ENCODE results near the gene L1TD1.
A peak's percentile ranks its signal among the peaks of the same experiment; 100 is the strongest.

L1TD1 gene

GRCh38 chr1:62233926-62234450, 39.3 kb downstream of the L1TD1 start:
- Histone ChIP-seq H3K9ac (ENCODE audit: low read length) (no peak overlapping the region), H3K79me2 (ENCODE audit: control insufficient read depth, insufficient read depth, low read length, poor library complexity) (no peaks in the 10 kb centered on the region), H2BK120ac (ENCODE audit: insufficient read depth, low read length, poor library complexity) (no peak overlapping the region), H3K14ac (ENCODE audit: low read length) (peak overlapping the region; percentile 24), H3K23ac (ENCODE audit: low read length) (no peak overlapping the region), H3K27me3 (ENCODE audit: insufficient read depth, low read length) (no peaks in the 10 kb centered on the region), H3K79me1 (ENCODE audit: low read length) (peaks cover 11% of the 10 kb centered on the region), H3K4ac (ENCODE audit: low read depth, low read length) (no peak overlapping the region), H4K91ac (ENCODE audit: low read depth, low read length) (peak overlapping the region; percentile 10), H4K12ac (ENCODE audit: low read depth, low read length) (no peak overlapping the region), H3K9me3 (ENCODE audit: insufficient read depth, low read depth, low read length) (no peaks in the 10 kb centered on the region), H3K36me3 (ENCODE audit: control insufficient read depth in 1 of 2, insufficient read depth in 2 of 2, low read length in 2 of 2) (peaks cover 0 to 2% of the 10 kb centered on the region in 2 experiments), H2BK5ac (ENCODE audit: low read depth, low read length, poor library complexity) (no peak overlapping the region), H2BK12ac (ENCODE audit: low read length) (no peak overlapping the region), H2AK5ac (ENCODE audit: low read length) (no peak overlapping the region), H2AFZ (ENCODE audit: insufficient read depth, low read length, poor library complexity) (no peak overlapping the region), H3K18ac (ENCODE audit: low read length) (peak overlapping the region; percentile 39), H4K8ac (ENCODE audit: low read depth, low read length) (no peak overlapping the region), H3K4me1 (ENCODE audit: control insufficient read depth in 1 of 2, insufficient read depth in 2 of 2, low read length in 2 of 2) (peaks cover 33 to 41% of the 10 kb centered on the region in 2 experiments), H3K27ac (ENCODE audit: low read depth, low read length) (no peak overlapping the region), H3K4me2 (ENCODE audit: low read length) (no peak overlapping the region), H3K4me3 (ENCODE audit: low read depth, low read length) (no peak overlapping the region)
- no CpG with 5 or more reads among the region's 7 CpGs for WGBS (ENCODE audit: extremely low coverage, insufficient coverage, insufficient read length)
- DNase-seq = no peak

- peaks cover 7% of the 10 kb centered on the region for H3K79me1 ChIP-seq (ENCODE audit: low read length)
- no peak overlapping the region for H3K9ac ChIP-seq (ENCODE audit: low read length)
Measured at GRCh38 chr1:62234688-62235087, 40.0 kb downstream of the L1TD1 start.

DNA sequence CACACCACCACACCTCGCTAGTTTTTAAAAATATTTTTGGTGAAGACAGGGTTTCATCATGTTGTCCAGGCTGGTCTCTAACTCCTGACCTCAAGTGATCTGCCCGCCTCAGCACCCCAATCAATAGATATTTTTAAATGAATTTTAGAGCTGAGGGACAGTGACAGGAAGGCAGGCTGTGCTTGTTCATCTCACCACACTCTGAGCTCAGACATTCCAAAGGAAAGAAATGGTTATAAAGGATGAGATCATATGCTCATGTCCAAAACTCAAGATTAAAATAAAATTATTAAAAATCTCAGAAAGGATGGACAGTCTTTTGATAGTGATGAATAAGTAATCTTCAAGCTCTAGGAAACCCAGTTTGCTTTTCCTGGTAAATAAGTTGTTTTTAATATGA, 40.9 kb downstream of the L1TD1 start:
- Histone ChIP-seq H2BK5ac (ENCODE audit: low read depth, low read length, poor library complexity) (no peak overlapping the region), H3K79me2 (ENCODE audit: control insufficient read depth, insufficient read depth, low read length, poor library complexity) (no peaks in the 10 kb centered on the region), H3K18ac (ENCODE audit: low read length) (no peak overlapping the region), H2BK120ac (ENCODE audit: insufficient read depth, low read length, poor library complexity) (no peak overlapping the region), H3K36me3 (ENCODE audit: control insufficient read depth in 1 of 2, insufficient read depth in 2 of 2, low read length in 2 of 2) (peaks cover under 1 to 2% of the 10 kb centered on the region in 2 experiments), H4K12ac (ENCODE audit: low read depth, low read length) (no peak overlapping the region), H4K8ac (ENCODE audit: low read depth, low read length) (no peak overlapping the region), H3K79me1 (ENCODE audit: low read length) (peaks cover 7% of the 10 kb centered on the region), H3K27me3 (ENCODE audit: insufficient read depth, low read length) (no peaks in the 10 kb centered on the region), H4K91ac (ENCODE audit: low read depth, low read length) (no peak overlapping the region), H2AFZ (ENCODE audit: insufficient read depth, low read length, poor library complexity) (no peak overlapping the region), H3K9me3 (ENCODE audit: insufficient read depth, low read depth, low read length) (no peaks in the 10 kb centered on the region), H3K14ac (ENCODE audit: low read length) (no peak overlapping the region), H3K9ac (ENCODE audit: low read length) (no peak overlapping the region), H3K4me1 (ENCODE audit: control insufficient read depth in 1 of 2, insufficient read depth in 2 of 2, low read length in 2 of 2) (peaks cover 23 to 29% of the 10 kb centered on the region in 2 experiments), H3K23ac (ENCODE audit: low read length) (no peak overlapping the region), H2AK5ac (ENCODE audit: low read length) (no peak overlapping the region), H3K27ac (ENCODE audit: low read depth, low read length) (no peak overlapping the region), H3K4ac (ENCODE audit: low read depth, low read length) (no peak overlapping the region), H3K4me2 (ENCODE audit: low read length) (no peak overlapping the region), H3K4me3 (ENCODE audit: low read depth, low read length) (no peak overlapping the region), H2BK12ac (ENCODE audit: low read length) (no peak overlapping the region)
- no CpG with 5 or more reads among the region's 2 CpGs for WGBS (ENCODE audit: extremely low coverage, insufficient coverage, insufficient read length)
- no peak for DNase-seq

More at GRCh38 chr1:62234688-62235087, 40.0 kb downstream of the L1TD1 start:
- Histone ChIP-seq H3K36me3 (ENCODE audit: control insufficient read depth in 1 of 2, insufficient read depth in 2 of 2, low read length in 2 of 2) (peaks cover 0 to 2% of the 10 kb centered on the region in 2 experiments), H2AFZ (ENCODE audit: insufficient read depth, low read length, poor library complexity) (no peak overlapping the region), H4K8ac (ENCODE audit: low read depth, low read length) (no peak overlapping the region), H3K14ac (ENCODE audit: low read length) (no peak overlapping the region), H3K27ac (ENCODE audit: low read depth, low read length) (no peak overlapping the region), H2AK5ac (ENCODE audit: low read length) (no peak overlapping the region), H4K12ac (ENCODE audit: low read depth, low read length) (no peak overlapping the region), H3K4ac (ENCODE audit: low read depth, low read length) (no peak overlapping the region), H2BK5ac (ENCODE audit: low read depth, low read length, poor library complexity) (no peak overlapping the region), H3K27me3 (ENCODE audit: insufficient read depth, low read length) (no peaks in the 10 kb centered on the region), H3K79me2 (ENCODE audit: control insufficient read depth, insufficient read depth, low read length, poor library complexity) (no peaks in the 10 kb centered on the region), H3K9me3 (ENCODE audit: insufficient read depth, low read depth, low read length) (no peaks in the 10 kb centered on the region), H3K23ac (ENCODE audit: low read length) (no peak overlapping the region), H3K4me2 (ENCODE audit: low read length) (no peak overlapping the region), H4K91ac (ENCODE audit: low read depth, low read length) (no peak overlapping the region), H2BK120ac (ENCODE audit: insufficient read depth, low read length, poor library complexity) (no peak overlapping the region), H3K18ac (ENCODE audit: low read length) (no peak overlapping the region), H3K4me1 (ENCODE audit: control insufficient read depth in 1 of 2, insufficient read depth in 2 of 2, low read length in 2 of 2) (peaks cover 28 to 34% of the 10 kb centered on the region in 2 experiments), H2BK12ac (ENCODE audit: low read length) (no peak overlapping the region), H3K4me3 (ENCODE audit: low read depth, low read length) (no peak overlapping the region)
- DNase-seq = no peak
- no CpG with 5 or more reads among the region's 6 CpGs for WGBS (ENCODE audit: extremely low coverage, insufficient coverage, insufficient read length)

GRCh38 chr1:62237361-62237760, 42.7 kb downstream of the L1TD1 start:
- Histone ChIP-seq H2AFZ (ENCODE audit: insufficient read depth, low read length, poor library complexity) (no peak overlapping the region), H4K91ac (ENCODE audit: low read depth, low read length) (no peak overlapping the region), H3K4me3 (ENCODE audit: low read depth, low read length) (no peak overlapping the region), H3K9ac (ENCODE audit: low read length) (no peak overlapping the region), H2BK120ac (ENCODE audit: insufficient read depth, low read length, poor library complexity) (no peak overlapping the region), H4K12ac (ENCODE audit: low read depth, low read length) (no peak overlapping the region), H3K27ac (ENCODE audit: low read depth, low read length) (peak overlapping the region; percentile 50), H3K9me3 (ENCODE audit: insufficient read depth, low read depth, low read length) (no peaks in the 10 kb centered on the region), H3K14ac (ENCODE audit: low read length) (no peak overlapping the region), H3K36me3 (ENCODE audit: control insufficient read depth in 1 of 2, insufficient read depth in 2 of 2, low read length in 2 of 2) (peaks cover 5 to 7% of the 10 kb centered on the region in 2 experiments), H3K4me2 (ENCODE audit: low read length) (no peak overlapping the region), H3K79me1 (ENCODE audit: low read length) (no peaks in the 10 kb centered on the region), H2AK5ac (ENCODE audit: low read length) (no peak overlapping the region), H2BK12ac (ENCODE audit: low read length) (no peak overlapping the region), H3K23ac (ENCODE audit: low read length) (no peak overlapping the region), H3K27me3 (ENCODE audit: insufficient read depth, low read length) (no peaks in the 10 kb centered on the region), H4K8ac (ENCODE audit: low read depth, low read length) (no peak overlapping the region), H3K4me1 (ENCODE audit: control insufficient read depth in 1 of 2, insufficient read depth in 2 of 2, low read length in 2 of 2) (peaks cover 17 to 18% of the 10 kb centered on the region in 2 experiments), H3K79me2 (ENCODE audit: control insufficient read depth, insufficient read depth, low read length, poor library complexity) (no peaks in the 10 kb centered on the region), H3K4ac (ENCODE audit: low read depth, low read length) (no peak overlapping the region), H2BK5ac (ENCODE audit: low read depth, low read length, poor library complexity) (no peak overlapping the region), H3K18ac (ENCODE audit: low read length) (no peak overlapping the region)
- peak in 1 of 2 donors; percentile 4 for DNase-seq
- WGBS (ENCODE audit: extremely low coverage, insufficient coverage, insufficient read length) = no CpG with 5 or more reads among the region's 4 CpGs
